Measurements from ENCODE around the gene BRSK2.
A peak's percentile ranks its signal among the peaks of the same experiment; 100 is the strongest.

Gene BRSK2

GRCh38 chr11:1382831-1383607 is 6.7 kb upstream of the BRSK2 start (continued):
- TF ChIP-seq KLF8 (tag by site-specific recombination; IDR thresholded peaks at IDR 0.05): peak; percentile 11; the same call in 1 of the 2 replicates
- TF ChIP-seq ZNF555 (tag by site-specific recombination; conservative IDR thresholded peaks at IDR 0.05): no peak
- TF ChIP-seq ZNF274 (IDR thresholded peaks at IDR 0.05; ENCODE audit: low read length): no peak
- no peak for TF ChIP-seq ZNF274 (tag by site-specific recombination; IDR thresholded peaks at IDR 0.05; ENCODE audit: borderline replicate concordance)
- no peak for TF ChIP-seq ZSCAN23 (tag by site-specific recombination; IDR thresholded peaks at IDR 0.05)
- no peak for TF ChIP-seq ZNF211 (tag by site-specific recombination; IDR thresholded peaks at IDR 0.05; ENCODE audit: low read depth)
- TF ChIP-seq ZBTB6 (tag by site-specific recombination; IDR thresholded peaks at IDR 0.05): no peak
- TF ChIP-seq ZNF169 (tag by site-specific recombination; IDR thresholded peaks at IDR 0.05): no peak
- no peak for TF ChIP-seq ZSCAN30 (tag by site-specific recombination; IDR thresholded peaks at IDR 0.05)
- TF ChIP-seq ZNF302 (tag by site-specific recombination; IDR thresholded peaks at IDR 0.05; ENCODE audit: low read depth): no peak
- TF ChIP-seq ZNF280D (tag by site-specific recombination; IDR thresholded peaks at IDR 0.05): no peak
- TF ChIP-seq ZFP41 (tag by site-specific recombination; IDR thresholded peaks at IDR 0.05; ENCODE audit: borderline replicate concordance): no peak
- no peak for TF ChIP-seq ZFP37 (tag by site-specific recombination; IDR thresholded peaks at IDR 0.05)
- no peak for TF ChIP-seq ZSCAN4 (tag by site-specific recombination; IDR thresholded peaks at IDR 0.05)
- no peak for TF ChIP-seq ZNF513 (tag by site-specific recombination; IDR thresholded peaks at IDR 0.05)
- TF ChIP-seq ZNF18 (tag by site-specific recombination; IDR thresholded peaks at IDR 0.05): no peak
- TF ChIP-seq ZNF416 (tag by site-specific recombination; IDR thresholded peaks at IDR 0.05): no peak
- TF ChIP-seq ZNF768 (tag by site-specific recombination; IDR thresholded peaks at IDR 0.05): no peak
- TF ChIP-seq ZNF792 (tag by site-specific recombination; IDR thresholded peaks at IDR 0.05): no peak
- TF ChIP-seq KLF10 (tag by site-specific recombination; IDR thresholded peaks at IDR 0.05): 0 out of 2 replicates have a peak, but pooled peaks have one; percentile 40
- no peak for TF ChIP-seq ZBTB1 (tag by site-specific recombination; IDR thresholded peaks at IDR 0.05)
- no peak for TF ChIP-seq ZNF707 (tag by site-specific recombination; IDR thresholded peaks at IDR 0.05)
- no peak for TF ChIP-seq ZNF202 (tag by site-specific recombination; IDR thresholded peaks at IDR 0.05; ENCODE audit: borderline replicate concordance)
- no peak for TF ChIP-seq ZNF248 (tag by site-specific recombination; IDR thresholded peaks at IDR 0.05)
- peak; percentile 76 for TF ChIP-seq SP2 (tag by site-specific recombination; IDR thresholded peaks at IDR 0.05)
- no peak for TF ChIP-seq ZNF501 (tag by site-specific recombination; IDR thresholded peaks at IDR 0.05)
- no peak for TF ChIP-seq ZNF223 (tag by site-specific recombination; IDR thresholded peaks at IDR 0.05)
- no peak for TF ChIP-seq ZBTB7A (tag by site-specific recombination; IDR thresholded peaks at IDR 0.05; ENCODE audit: low read depth)
- no peak for TF ChIP-seq ZNF658 (tag by site-specific recombination; IDR thresholded peaks at IDR 0.05)
- no peak for TF ChIP-seq HOXC10 (CRISPR knock-in tag; IDR thresholded peaks at IDR 0.05)
- TF ChIP-seq TRIM28 (IDR thresholded peaks at IDR 0.05; ENCODE audit: borderline replicate concordance, low read length): no peak
- TF ChIP-seq SETDB1 (IDR thresholded peaks at IDR 0.05; ENCODE audit: insufficient read length, low read length): no peak
- no peak for TF ChIP-seq ZNF677 (tag by site-specific recombination; IDR thresholded peaks at IDR 0.05)

Data from HEK293 (cell line).